Stimulated activated CD8-positive, alpha-beta memory T cell treated with anti-CD3 and anti-CD28 coated beads, Interleukin-12 subunit alpha, Interleukin-12 subunit beta, amount 100 ng/mL, for 24 hours (primary cell): ENCODE results near the gene JAK3.
"Not testable (repeated sequence)": the region's sequence is repeated elsewhere in the genome, so short reads cannot be mapped to it uniquely, and the experiment has no call there.

Experiments used
- DNase-seq: peaks from one replicate; pipeline ENCODE4 v3.0.0-alpha.2; 2020; ENCODE audit errors: extremely low read depth

JAK3 gene

GRCh38 chr19:17847538-17848366 is at the start of gene JAK3:
Gene JAK3, minus strand, starts transcription at chr19:17847982. Its CDS starts 3,565 bp downstream, at chr19:17844417.
- DNase-seq, result peak; percentile 75

GRCh38 chr19:17893766-17894165 is 46.0 kb upstream of the JAK3 start:
- DNase-seq, result no peak

- no peak for DNase-seq
Measured at GRCh38 chr19:17889609-17890214, 41.9 kb upstream of the JAK3 start.

GRCh38 chr19:17888260-17888659 is 40.5 kb upstream of the JAK3 start:
- no peak for DNase-seq

- DNase-seq, result not testable (repeated sequence)
Measured at GRCh38 chr19:17887221-17887620, 39.4 kb upstream of the JAK3 start.

- DNase-seq, result no peak
Measured at GRCh38 chr19:17886515-17886914, 38.7 kb upstream of the JAK3 start.

GRCh38 chr19:17883627-17884410 is 36.0 kb upstream of the JAK3 start:
- no peak for DNase-seq

GRCh38 chr19:17881701-17882100 is 33.9 kb upstream of the JAK3 start:
- no peak for DNase-seq

- no peak for DNase-seq
Measured at GRCh38 chr19:17879466-17879865, 31.7 kb upstream of the JAK3 start.

GRCh38 chr19:17877696-17878095 is 29.9 kb upstream of the JAK3 start:
- DNase-seq, result no peak

GRCh38 chr19:17874758-17875135 is 27.0 kb upstream of the JAK3 start:
- DNase-seq, result no peak

GRCh38 chr19:17873786-17874757 is 26.3 kb upstream of the JAK3 start:
- DNase-seq, result peak; percentile 44

- DNase-seq, result no peak
Measured at GRCh38 chr19:17872251-17873001, 24.6 kb upstream of the JAK3 start.

GRCh38 chr19:17871878-17872250 is 24.1 kb upstream of the JAK3 start, which contains the start of gene SLC5A5:
Gene SLC5A5, plus strand, starts transcription at chr19:17871945. Its CDS starts 375 bp downstream, at chr19:17872320.
- no peak for DNase-seq

GRCh38 chr19:17871032-17871877 is 23.5 kb upstream of the JAK3 start:
- no peak for DNase-seq

- no peak for DNase-seq
Measured at GRCh38 chr19:17869114-17869608, 21.4 kb upstream of the JAK3 start.

GRCh38 chr19:17868669-17869068 is 20.9 kb upstream of the JAK3 start:
- DNase-seq, result no peak

- DNase-seq, result no peak
Measured at GRCh38 chr19:17866964-17867486, 19.2 kb upstream of the JAK3 start.

GRCh38 chr19:17866312-17866963 is 18.7 kb upstream of the JAK3 start:
- no peak for DNase-seq
